GM21515 (cell line): ENCODE data around the gene A1BG.

Source experiments
- ATAC-seq: cut with Tn5 transposase; IDR thresholded peaks from one replicate; pipeline ENCODE4 v1.9.1; 2021; ENCODE audit not compliant: unreplicated experiment

The A1BG gene

DNA sequence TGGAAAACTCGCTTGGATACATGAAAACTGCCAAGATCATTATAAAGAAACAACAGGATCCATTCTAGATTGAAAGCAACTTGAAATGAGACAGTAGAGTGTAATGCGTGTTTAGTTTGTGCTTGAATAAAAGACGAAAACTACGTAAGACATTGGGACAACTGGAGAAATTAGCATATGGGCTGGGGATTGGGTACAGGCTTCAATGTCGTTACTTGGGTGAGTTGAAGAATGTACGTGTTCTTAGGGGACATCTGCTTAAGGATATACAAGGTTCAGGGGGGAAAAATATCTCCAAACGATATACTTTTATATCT is 48.6 kb downstream of the A1BG start:
- ATAC-seq = no peak

DNA sequence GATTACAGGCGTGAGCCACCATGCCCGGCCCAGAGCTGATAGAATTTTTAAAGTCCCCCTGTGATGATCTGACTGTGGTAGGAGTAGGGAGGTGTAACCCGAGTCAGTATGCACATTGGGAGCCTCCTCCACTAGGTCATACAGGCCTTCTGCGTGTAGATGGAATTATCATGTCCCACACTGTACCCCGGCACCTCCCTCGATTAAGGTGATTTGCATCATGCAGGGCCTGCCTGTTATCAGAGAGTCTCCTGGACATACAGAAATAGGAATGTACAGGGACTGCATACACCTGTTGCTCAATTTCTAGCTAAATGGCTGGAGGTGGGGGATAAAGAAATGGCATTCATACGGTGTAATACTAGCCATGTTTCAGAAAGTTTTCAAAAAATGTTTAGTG is 49.0 kb downstream of the A1BG start:
- ATAC-seq = no peak

DNA sequence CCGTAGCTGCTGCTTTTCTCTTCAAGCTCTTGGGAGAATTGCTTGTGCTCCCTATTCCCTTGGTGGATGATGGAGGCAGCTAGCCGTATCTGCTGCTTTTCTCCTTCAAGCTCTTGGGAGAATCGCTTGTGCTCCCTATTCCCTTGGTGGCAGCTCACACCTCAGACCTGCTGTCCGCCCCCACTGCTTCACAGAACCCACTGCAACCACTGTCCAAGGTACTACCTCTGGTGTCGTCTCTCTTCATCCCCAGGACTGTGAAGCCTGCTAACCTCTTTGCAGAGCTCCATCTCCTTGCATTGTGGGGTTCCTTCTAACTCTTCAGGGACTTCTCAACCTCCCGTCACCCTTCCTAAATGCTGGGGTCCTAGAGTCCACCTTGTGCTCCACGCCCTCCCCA is 52.7 kb downstream of the A1BG start:
- ATAC-seq = no peak

DNA sequence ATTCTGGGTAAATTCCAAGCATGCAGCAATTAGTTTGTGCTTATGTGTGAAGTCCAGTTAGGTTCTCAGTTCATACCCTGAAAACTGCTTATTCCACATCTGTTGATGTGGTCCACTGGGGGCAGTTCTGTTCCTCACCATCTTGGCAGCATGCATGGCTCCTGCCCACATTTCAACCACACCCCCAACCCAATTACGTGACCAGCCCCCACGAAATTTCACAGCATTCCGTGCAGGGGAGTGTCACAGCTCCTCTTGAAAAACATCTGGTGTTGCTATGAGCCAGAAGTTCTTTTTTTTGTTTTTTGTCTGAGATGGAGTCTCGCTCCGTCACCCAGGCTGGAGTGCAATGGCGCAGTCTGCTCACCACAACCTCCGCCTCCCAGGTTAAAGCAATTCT is 57.2 kb downstream of the A1BG start:
- no peak for ATAC-seq
